Activated T-cell treated with anti-CD3 and anti-CD28 coated beads for 48 hours (primary cell): ENCODE measurements around the gene TTBK1.
A peak's percentile ranks its signal among the peaks of the same experiment; 100 is the strongest.

ENCODE experiments used
- DNase-seq: peaks from one replicate; pipeline ENCODE4 v3.0.0-alpha.2; 2020; ENCODE audit warnings: low read depth

The TTBK1 gene

GRCh38 chr6:43255408-43256054, 12.2 kb downstream of the TTBK1 start:
- DNase-seq = no peak

GRCh38 chr6:43256670-43257366, 13.5 kb downstream of the TTBK1 start:
- DNase-seq = no peak

GRCh38 chr6:43257367-43258145, 14.3 kb downstream of the TTBK1 start:
- DNase-seq = no peak

GRCh38 chr6:43258180-43258579, 14.9 kb downstream of the TTBK1 start:
- no peak for DNase-seq

GRCh38 chr6:43258807-43259686, 15.8 kb downstream of the TTBK1 start:
- no peak for DNase-seq

- DNase-seq = no peak
Observed at GRCh38 chr6:43260791-43261190, 17.5 kb downstream of the TTBK1 start.

GRCh38 chr6:43261198-43261597, 17.9 kb downstream of the TTBK1 start:
- DNase-seq = no peak

- no peak for DNase-seq
Observed at GRCh38 chr6:43262000-43262779, 18.9 kb downstream of the TTBK1 start.

- DNase-seq = no peak
Observed at GRCh38 chr6:43262780-43263313, 19.6 kb downstream of the TTBK1 start.

GRCh38 chr6:43263314-43264178, 20.3 kb downstream of the TTBK1 start:
- DNase-seq = peak; percentile 71

GRCh38 chr6:43264599-43265145, 21.4 kb downstream of the TTBK1 start:
- DNase-seq = no peak

- DNase-seq = no peak
Observed at GRCh38 chr6:43265564-43265963, 22.3 kb downstream of the TTBK1 start.

GRCh38 chr6:43267619-43268354, 24.5 kb downstream of the TTBK1 start:
- no peak for DNase-seq

- no peak for DNase-seq
Observed at GRCh38 chr6:43268355-43268700, 25.0 kb downstream of the TTBK1 start.

GRCh38 chr6:43268782-43269272, 25.5 kb downstream of the TTBK1 start:
- DNase-seq = no peak

- peak; percentile 27 for DNase-seq
Observed at GRCh38 chr6:43269273-43270007, 26.2 kb downstream of the TTBK1 start.

GRCh38 chr6:43271103-43271815, 28.0 kb downstream of the TTBK1 start:
- no peak for DNase-seq

GRCh38 chr6:43271944-43272343, 28.7 kb downstream of the TTBK1 start:
- DNase-seq = no peak
